Measurements from ENCODE around the gene EXT2.

The EXT2 gene

DNA sequence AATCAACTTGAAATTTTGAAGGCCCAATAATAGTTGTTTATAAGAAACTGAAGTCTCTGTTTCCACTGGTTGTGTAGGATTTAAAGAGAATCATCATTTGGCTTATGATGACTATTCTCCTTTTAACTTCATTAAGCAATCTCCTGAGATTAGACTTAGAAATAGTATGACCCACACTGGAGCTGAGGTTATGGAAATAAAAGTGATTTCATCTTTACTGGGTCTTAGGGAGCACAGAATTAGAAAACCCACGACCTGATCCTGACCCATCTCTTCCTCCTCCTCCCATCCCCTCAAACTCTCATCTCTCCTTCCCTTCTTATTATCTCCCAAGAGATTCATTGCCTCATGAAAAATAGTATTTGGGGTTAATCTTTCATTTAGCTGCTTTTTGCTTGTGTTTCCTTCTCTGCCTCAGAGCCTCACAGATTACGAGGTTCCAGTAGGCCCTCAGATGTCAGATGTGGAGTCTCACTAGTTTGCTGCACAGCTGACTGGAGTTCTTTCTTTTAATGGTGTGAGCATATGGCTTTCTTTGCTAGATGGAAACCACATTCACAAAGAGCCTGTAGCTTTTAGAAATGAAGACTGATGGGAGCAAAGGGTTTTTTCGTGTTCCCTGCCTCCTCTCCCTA is 129.5 kb downstream of the EXT2 start:
- DNase-seq (ENCODE audit: low read depth in 1 of 2, low spot score in 1 of 2), result no peak
- Histone ChIP-seq H3K27me3 (ENCODE audit: insufficient read depth, poor library complexity, severe bottlenecking) (no peaks in the 10 kb centered on the region), H3K4me3 (replicated peaks; ENCODE audit: insufficient read depth, low read length) (no peak overlapping the region), H3K27ac (replicated peaks) (no peak overlapping the region)
- TF ChIP-seq REST (IDR thresholded peaks at IDR 0.05; ENCODE audit: insufficient replicate concordance, low read depth) (no peak), SPI1 (IDR thresholded peaks at IDR 0.05; ENCODE audit: borderline replicate concordance, low read depth) (no peak), CTCF (IDR thresholded peaks at IDR 0.05; ENCODE audit: insufficient read depth, low read length) (no peak), POLR2AphosphoS5 (IDR thresholded peaks at IDR 0.05; ENCODE audit: low read depth) (no peak), GABPA (IDR thresholded peaks at IDR 0.05; ENCODE audit: low read depth) (no peak)

DNA sequence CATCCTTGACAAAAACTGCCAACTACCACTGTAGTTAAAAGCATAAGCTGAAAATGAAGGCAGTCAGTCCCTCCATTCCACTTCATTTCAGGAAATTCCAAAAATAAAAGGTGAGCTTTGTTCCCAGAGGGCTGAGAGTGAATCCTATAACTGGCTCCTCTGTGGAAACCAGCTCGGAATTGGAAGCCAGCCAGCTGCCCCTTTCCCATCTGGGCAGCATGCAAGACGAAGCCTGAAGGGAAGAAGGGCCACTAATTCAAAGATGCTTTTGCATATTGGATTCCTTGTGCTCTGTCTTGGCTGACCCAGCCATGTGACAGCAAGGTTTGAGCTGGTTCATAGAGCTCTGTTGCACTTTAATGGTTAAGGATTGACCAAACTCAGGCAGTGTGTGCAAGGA is 131.0 kb downstream of the EXT2 start:
- Histone ChIP-seq H3K4me3 (replicated peaks; ENCODE audit: insufficient read depth, low read length) (no peak overlapping the region), H3K27ac (replicated peaks) (no peak overlapping the region), H3K27me3 (ENCODE audit: insufficient read depth, poor library complexity, severe bottlenecking) (no peaks in the 10 kb centered on the region)
- no peak for DNase-seq (ENCODE audit: low read depth in 1 of 2, low spot score in 1 of 2)
- no peak for TF ChIP-seq CTCF (IDR thresholded peaks at IDR 0.05; ENCODE audit: insufficient read depth, low read length)
- no peak for TF ChIP-seq GABPA (IDR thresholded peaks at IDR 0.05; ENCODE audit: low read depth)
- TF ChIP-seq REST (IDR thresholded peaks at IDR 0.05; ENCODE audit: insufficient replicate concordance, low read depth), result no peak
- no peak for TF ChIP-seq SPI1 (IDR thresholded peaks at IDR 0.05; ENCODE audit: borderline replicate concordance, low read depth)
- TF ChIP-seq POLR2AphosphoS5 (IDR thresholded peaks at IDR 0.05; ENCODE audit: low read depth), result no peak

GRCh38 chr11:44226945-44227344 is 131.5 kb downstream of the EXT2 start:
- DNase-seq (ENCODE audit: low read depth in 1 of 2, low spot score in 1 of 2), result no peak
- Histone ChIP-seq H3K27ac (replicated peaks) (no peak overlapping the region), H3K27me3 (ENCODE audit: insufficient read depth, poor library complexity, severe bottlenecking) (no peaks in the 10 kb centered on the region), H3K4me3 (replicated peaks; ENCODE audit: insufficient read depth, low read length) (no peak overlapping the region)
- no peak for TF ChIP-seq POLR2AphosphoS5 (IDR thresholded peaks at IDR 0.05; ENCODE audit: low read depth)
- TF ChIP-seq REST (IDR thresholded peaks at IDR 0.05; ENCODE audit: insufficient replicate concordance, low read depth), result no peak
- TF ChIP-seq SPI1 (IDR thresholded peaks at IDR 0.05; ENCODE audit: borderline replicate concordance, low read depth), result no peak
- TF ChIP-seq CTCF (IDR thresholded peaks at IDR 0.05; ENCODE audit: insufficient read depth, low read length), result no peak
- TF ChIP-seq GABPA (IDR thresholded peaks at IDR 0.05; ENCODE audit: low read depth), result no peak

Measured in HL-60 (cell line).